Measurements from ENCODE around the gene LRRC70. TPM values are rescaled to one million over a fixed set of nuclear protein-coding genes. Genes with fewer than 3 reads are reported as not detected.

The LRRC70 gene
- total and polyA plus RNA-seq, 2 experiments from 2014 or later: 0.15 to 1.7 TPM

DNA sequence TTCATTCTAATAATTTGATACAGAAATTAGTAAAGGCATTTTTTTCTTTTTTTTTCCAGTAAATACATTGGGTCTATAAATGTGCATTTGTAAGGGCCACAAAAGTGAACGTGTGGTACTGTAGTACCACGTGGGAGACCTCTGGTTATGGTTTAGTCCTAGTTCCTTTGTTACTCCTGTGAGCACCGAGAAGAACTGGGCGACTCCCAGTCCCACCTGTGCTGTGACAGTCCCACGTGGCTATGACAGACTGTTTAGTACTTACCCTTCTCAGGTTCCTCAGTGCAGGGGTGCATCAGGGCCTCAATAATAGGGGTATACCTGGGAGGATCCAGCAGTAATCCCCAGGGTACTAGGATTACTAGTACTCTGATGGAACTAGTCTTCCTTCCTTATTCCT lies 49.3 kb downstream of the LRRC70 start:
- no peak overlapping the region for H3K27ac Mint-ChIP-seq
- H3K4me2 ChIP-seq: 0 out of 2 replicates have a peak overlapping the region, but pooled peaks have one; percentile 54

More for the DNA sequence above, 49.3 kb downstream of the LRRC70 start:
- peaks cover 14% of the 10 kb centered on the region for H3K4me1 ChIP-seq (ENCODE audit: insufficient read depth)
- ATAC-seq (no peak), DNase-seq (ENCODE audit: low spot score) (no peak)
- H3F3A ChIP-seq (replicated peaks; ENCODE audit: low read depth): no peaks in the 10 kb centered on the region
- no peaks in the 10 kb centered on the region for H3K79me2 ChIP-seq (replicated peaks; ENCODE audit: insufficient read depth)
- no peaks in the 10 kb centered on the region for H3K36me3 ChIP-seq (ENCODE audit: insufficient read depth)
- Mint-ChIP-seq H3K4me1 (peaks cover 28% of the 10 kb centered on the region), H3K4me3 (no peak overlapping the region), H3K9me3 (peaks cover 2% of the 10 kb centered on the region; the same call in 2 of the 3 replicates), H3K27me3 (ENCODE audit: insufficient read depth, low read depth, poor library complexity) (peaks cover 3% of the 10 kb centered on the region), H3K36me3 (ENCODE audit: low read depth) (peaks cover 24% of the 10 kb centered on the region; the same call in 2 of the 3 replicates)
- H3K9me2 ChIP-seq (ENCODE audit: insufficient read depth): no peaks in the 10 kb centered on the region
- no peak overlapping the region for H3K4me3 ChIP-seq
- H3K27me3 ChIP-seq (ENCODE audit: insufficient read depth): no peaks in the 10 kb centered on the region
- no peak overlapping the region for H2AFZ ChIP-seq
- H3K27ac ChIP-seq (ENCODE audit: low read depth): no peak overlapping the region
- H4K20me1 ChIP-seq (replicated peaks; ENCODE audit: insufficient read depth): no peaks in the 10 kb centered on the region
- TF ChIP-seq, protein P1, sequence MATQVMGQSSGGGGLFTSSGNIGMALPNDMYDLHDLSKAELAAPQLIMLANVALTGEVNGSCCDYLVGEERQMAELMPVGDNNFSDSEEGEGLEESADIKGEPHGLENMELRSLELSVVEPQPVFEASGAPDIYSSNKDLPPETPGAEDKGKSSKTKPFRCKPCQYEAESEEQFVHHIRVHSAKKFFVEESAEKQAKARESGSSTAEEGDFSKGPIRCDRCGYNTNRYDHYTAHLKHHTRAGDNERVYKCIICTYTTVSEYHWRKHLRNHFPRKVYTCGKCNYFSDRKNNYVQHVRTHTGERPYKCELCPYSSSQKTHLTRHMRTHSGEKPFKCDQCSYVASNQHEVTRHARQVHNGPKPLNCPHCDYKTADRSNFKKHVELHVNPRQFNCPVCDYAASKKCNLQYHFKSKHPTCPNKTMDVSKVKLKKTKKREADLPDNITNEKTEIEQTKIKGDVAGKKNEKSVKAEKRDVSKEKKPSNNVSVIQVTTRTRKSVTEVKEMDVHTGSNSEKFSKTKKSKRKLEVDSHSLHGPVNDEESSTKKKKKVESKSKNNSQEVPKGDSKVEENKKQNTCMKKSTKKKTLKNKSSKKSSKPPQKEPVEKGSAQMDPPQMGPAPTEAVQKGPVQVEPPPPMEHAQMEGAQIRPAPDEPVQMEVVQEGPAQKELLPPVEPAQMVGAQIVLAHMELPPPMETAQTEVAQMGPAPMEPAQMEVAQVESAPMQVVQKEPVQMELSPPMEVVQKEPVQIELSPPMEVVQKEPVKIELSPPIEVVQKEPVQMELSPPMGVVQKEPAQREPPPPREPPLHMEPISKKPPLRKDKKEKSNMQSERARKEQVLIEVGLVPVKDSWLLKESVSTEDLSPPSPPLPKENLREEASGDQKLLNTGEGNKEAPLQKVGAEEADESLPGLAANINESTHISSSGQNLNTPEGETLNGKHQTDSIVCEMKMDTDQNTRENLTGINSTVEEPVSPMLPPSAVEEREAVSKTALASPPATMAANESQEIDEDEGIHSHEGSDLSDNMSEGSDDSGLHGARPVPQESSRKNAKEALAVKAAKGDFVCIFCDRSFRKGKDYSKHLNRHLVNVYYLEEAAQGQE (IDR thresholded peaks at IDR 0.05; ENCODE audit: unreplicated experiment): no peak
- TF ChIP-seq ZNF331 (CRISPR knock-in tag; IDR thresholded peaks at IDR 0.05; ENCODE audit: low read depth): no peak
- TF ChIP-seq, protein P2, sequence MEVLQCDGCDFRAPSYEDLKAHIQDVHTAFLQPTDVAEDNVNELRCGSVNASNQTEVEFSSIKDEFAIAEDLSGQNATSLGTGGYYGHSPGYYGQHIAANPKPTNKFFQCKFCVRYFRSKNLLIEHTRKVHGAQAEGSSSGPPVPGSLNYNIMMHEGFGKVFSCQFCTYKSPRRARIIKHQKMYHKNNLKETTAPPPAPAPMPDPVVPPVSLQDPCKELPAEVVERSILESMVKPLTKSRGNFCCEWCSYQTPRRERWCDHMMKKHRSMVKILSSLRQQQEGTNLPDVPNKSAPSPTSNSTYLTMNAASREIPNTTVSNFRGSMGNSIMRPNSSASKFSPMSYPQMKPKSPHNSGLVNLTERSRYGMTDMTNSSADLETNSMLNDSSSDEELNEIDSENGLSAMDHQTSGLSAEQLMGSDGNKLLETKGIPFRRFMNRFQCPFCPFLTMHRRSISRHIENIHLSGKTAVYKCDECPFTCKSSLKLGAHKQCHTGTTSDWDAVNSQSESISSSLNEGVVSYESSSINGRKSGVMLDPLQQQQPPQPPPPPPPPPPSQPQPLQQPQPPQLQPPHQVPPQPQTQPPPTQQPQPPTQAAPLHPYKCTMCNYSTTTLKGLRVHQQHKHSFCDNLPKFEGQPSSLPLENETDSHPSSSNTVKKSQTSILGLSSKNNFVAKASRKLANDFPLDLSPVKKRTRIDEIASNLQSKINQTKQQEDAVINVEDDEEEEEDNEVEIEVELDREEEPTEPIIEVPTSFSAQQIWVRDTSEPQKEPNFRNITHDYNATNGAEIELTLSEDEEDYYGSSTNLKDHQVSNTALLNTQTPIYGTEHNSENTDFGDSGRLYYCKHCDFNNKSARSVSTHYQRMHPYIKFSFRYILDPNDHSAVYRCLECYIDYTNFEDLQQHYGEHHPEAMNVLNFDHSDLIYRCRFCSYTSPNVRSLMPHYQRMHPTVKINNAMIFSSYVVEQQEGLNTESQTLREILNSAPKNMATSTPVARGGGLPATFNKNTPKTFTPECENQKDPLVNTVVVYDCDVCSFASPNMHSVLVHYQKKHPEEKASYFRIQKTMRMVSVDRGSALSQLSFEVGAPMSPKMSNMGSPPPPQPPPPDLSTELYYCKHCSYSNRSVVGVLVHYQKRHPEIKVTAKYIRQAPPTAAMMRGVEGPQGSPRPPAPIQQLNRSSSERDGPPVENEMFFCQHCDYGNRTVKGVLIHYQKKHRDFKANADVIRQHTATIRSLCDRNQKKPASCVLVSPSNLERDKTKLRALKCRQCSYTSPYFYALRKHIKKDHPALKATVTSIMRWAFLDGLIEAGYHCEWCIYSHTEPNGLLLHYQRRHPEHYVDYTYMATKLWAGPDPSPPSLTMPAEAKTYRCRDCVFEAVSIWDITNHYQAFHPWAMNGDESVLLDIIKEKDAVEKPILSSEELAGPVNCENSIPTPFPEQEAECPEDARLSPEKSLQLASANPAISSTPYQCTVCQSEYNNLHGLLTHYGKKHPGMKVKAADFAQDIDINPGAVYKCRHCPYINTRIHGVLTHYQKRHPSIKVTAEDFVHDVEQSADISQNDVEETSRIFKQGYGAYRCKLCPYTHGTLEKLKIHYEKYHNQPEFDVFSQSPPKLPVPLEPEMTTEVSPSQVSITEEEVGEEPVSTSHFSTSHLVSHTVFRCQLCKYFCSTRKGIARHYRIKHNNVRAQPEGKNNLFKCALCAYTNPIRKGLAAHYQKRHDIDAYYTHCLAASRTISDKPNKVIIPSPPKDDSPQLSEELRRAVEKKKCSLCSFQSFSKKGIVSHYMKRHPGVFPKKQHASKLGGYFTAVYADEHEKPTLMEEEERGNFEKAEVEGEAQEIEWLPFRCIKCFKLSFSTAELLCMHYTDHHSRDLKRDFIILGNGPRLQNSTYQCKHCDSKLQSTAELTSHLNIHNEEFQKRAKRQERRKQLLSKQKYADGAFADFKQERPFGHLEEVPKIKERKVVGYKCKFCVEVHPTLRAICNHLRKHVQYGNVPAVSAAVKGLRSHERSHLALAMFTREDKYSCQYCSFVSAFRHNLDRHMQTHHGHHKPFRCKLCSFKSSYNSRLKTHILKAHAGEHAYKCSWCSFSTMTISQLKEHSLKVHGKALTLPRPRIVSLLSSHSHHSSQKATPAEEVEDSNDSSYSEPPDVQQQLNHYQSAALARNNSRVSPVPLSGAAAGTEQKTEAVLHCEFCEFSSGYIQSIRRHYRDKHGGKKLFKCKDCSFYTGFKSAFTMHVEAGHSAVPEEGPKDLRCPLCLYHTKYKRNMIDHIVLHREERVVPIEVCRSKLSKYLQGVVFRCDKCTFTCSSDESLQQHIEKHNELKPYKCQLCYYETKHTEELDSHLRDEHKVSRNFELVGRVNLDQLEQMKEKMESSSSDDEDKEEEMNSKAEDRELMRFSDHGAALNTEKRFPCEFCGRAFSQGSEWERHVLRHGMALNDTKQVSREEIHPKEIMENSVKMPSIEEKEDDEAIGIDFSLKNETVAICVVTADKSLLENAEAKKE (CRISPR knock-in tag; IDR thresholded peaks at IDR 0.05): no peak
- no peak for TF ChIP-seq CREB1 (CRISPR knock-in tag; IDR thresholded peaks at IDR 0.05; ENCODE audit: low read depth)
- TF ChIP-seq EZH2phosphoT487 (IDR thresholded peaks at IDR 0.05; ENCODE audit: unreplicated experiment): no peak
- TF ChIP-seq, protein P3, sequence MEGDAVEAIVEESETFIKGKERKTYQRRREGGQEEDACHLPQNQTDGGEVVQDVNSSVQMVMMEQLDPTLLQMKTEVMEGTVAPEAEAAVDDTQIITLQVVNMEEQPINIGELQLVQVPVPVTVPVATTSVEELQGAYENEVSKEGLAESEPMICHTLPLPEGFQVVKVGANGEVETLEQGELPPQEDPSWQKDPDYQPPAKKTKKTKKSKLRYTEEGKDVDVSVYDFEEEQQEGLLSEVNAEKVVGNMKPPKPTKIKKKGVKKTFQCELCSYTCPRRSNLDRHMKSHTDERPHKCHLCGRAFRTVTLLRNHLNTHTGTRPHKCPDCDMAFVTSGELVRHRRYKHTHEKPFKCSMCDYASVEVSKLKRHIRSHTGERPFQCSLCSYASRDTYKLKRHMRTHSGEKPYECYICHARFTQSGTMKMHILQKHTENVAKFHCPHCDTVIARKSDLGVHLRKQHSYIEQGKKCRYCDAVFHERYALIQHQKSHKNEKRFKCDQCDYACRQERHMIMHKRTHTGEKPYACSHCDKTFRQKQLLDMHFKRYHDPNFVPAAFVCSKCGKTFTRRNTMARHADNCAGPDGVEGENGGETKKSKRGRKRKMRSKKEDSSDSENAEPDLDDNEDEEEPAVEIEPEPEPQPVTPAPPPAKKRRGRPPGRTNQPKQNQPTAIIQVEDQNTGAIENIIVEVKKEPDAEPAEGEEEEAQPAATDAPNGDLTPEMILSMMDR (conservative IDR thresholded peaks at IDR 0.05; ENCODE audit: low read depth in 2 of 2): no peak
- no peak for TF ChIP-seq ZNF114 (CRISPR knock-in tag; IDR thresholded peaks at IDR 0.05)
- TF ChIP-seq, protein P4, sequence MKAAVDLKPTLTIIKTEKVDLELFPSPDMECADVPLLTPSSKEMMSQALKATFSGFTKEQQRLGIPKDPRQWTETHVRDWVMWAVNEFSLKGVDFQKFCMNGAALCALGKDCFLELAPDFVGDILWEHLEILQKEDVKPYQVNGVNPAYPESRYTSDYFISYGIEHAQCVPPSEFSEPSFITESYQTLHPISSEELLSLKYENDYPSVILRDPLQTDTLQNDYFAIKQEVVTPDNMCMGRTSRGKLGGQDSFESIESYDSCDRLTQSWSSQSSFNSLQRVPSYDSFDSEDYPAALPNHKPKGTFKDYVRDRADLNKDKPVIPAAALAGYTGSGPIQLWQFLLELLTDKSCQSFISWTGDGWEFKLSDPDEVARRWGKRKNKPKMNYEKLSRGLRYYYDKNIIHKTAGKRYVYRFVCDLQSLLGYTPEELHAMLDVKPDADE (IDR thresholded peaks at IDR 0.05): no peak
- TF ChIP-seq NANOG (IDR thresholded peaks at IDR 0.05; ENCODE audit: borderline replicate concordance): no peak
- no peak for TF ChIP-seq POLR2AphosphoS5 (IDR thresholded peaks at IDR 0.05; ENCODE audit: low read depth)
- TF ChIP-seq EZH2 (IDR thresholded peaks at IDR 0.05; ENCODE audit: low read depth, unreplicated experiment): no peak
- TF ChIP-seq JUNB (IDR thresholded peaks at IDR 0.05; ENCODE audit: unreplicated experiment): no peak

Measured in GM23338 (cell line).